Measurements from ENCODE around the gene RHOT2.
A peak's percentile ranks its signal among the peaks of the same experiment; 100 is the strongest.

- TF ChIP-seq CTCF (IDR thresholded peaks at IDR 0.05; ENCODE audit: low read length) = peak; percentile 94
- no peak for TF ChIP-seq EZH2 (IDR thresholded peaks at IDR 0.05; ENCODE audit: borderline replicate concordance, low read length)
These were observed at the start of gene RHOT2 for GRCh38 chr16:667780-668518.
